Measurements from ENCODE around the gene CAPN1. TPM values are rescaled to one million over a fixed set of nuclear protein-coding genes. Genes with fewer than 3 reads are reported as not detected.
"Not testable (repeated sequence)": the region's sequence is repeated elsewhere in the genome, so short reads cannot be mapped to it uniquely, and the experiment has no call there.

The CAPN1 gene
- total RNA-seq, 1 donor from 2014 or later: 217 TPM

DNA sequence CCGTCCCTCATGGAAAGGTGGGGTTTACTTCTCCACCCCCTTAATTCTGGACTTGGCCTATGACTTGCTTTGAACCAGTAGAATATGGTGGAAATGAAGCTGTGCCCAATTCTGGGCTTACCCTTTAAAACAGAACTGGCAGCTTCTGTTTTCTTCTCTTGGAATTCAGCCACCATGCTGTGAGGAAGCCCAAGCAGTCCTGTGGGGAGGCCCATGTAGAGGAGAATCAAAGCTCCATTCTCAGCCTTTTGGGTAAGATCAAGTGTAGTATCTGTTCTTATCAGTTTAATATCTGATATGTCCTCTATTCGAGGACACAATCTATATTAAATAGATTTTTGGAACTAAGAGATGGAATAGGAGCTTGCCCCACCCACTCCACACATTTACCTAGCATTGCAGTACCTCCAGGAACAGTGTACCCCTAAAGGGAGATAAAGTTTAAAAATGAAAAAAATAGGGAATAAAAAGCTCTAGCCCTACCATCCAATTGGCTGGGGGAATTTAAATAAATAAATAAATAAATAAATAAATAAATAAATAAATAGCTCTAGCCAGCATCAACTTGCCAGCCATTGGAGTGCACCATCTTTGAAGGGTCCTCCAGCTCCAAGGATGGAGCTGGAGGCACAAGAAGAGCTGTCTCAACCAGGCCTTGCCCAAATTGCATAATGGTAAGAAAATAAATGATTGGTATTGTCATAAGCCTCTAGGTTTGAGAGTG is 34.2 kb upstream of the CAPN1 start:
- H3K9ac ChIP-seq (ENCODE audit: low read length): no peak overlapping the region
- H3K36me3 Mint-ChIP-seq (ENCODE audit: low read depth, unreplicated experiment): no peaks in the 10 kb centered on the region
- H3K9me3 Mint-ChIP-seq (ENCODE audit: unreplicated experiment): no peaks in the 10 kb centered on the region
- peaks cover 13% of the 10 kb centered on the region for H3K27me3 Mint-ChIP-seq (ENCODE audit: low read depth, unreplicated experiment)
- no peak overlapping the region for H3K4me3 Mint-ChIP-seq (ENCODE audit: unreplicated experiment)
- DNase-seq (ENCODE audit: low read depth) (no peak), FAIRE-seq (no peak)
- H3K4me1 Mint-ChIP-seq (ENCODE audit: low read depth, unreplicated experiment): peaks cover 14% of the 10 kb centered on the region
- no peak overlapping the region for H3K4me3 ChIP-seq (ENCODE audit: insufficient read depth, low read depth, low read length)
- peaks cover 13% of the 10 kb centered on the region for H3K4me1 ChIP-seq (ENCODE audit: insufficient read depth, low read length)
- H3K36me3 ChIP-seq (ENCODE audit: insufficient read depth, low read length): no peaks in the 10 kb centered on the region
- no peak overlapping the region for H3K4me2 ChIP-seq (ENCODE audit: low read length)
- H3K79me2 ChIP-seq (ENCODE audit: insufficient read depth, low read length): no peaks in the 10 kb centered on the region
- H4K20me1 ChIP-seq (ENCODE audit: insufficient read depth, low read length): no peaks in the 10 kb centered on the region
- TF ChIP-seq EZH2 (IDR thresholded peaks at IDR 0.05; ENCODE audit: insufficient read depth, low read length): no peak
- TF ChIP-seq, protein P1, sequence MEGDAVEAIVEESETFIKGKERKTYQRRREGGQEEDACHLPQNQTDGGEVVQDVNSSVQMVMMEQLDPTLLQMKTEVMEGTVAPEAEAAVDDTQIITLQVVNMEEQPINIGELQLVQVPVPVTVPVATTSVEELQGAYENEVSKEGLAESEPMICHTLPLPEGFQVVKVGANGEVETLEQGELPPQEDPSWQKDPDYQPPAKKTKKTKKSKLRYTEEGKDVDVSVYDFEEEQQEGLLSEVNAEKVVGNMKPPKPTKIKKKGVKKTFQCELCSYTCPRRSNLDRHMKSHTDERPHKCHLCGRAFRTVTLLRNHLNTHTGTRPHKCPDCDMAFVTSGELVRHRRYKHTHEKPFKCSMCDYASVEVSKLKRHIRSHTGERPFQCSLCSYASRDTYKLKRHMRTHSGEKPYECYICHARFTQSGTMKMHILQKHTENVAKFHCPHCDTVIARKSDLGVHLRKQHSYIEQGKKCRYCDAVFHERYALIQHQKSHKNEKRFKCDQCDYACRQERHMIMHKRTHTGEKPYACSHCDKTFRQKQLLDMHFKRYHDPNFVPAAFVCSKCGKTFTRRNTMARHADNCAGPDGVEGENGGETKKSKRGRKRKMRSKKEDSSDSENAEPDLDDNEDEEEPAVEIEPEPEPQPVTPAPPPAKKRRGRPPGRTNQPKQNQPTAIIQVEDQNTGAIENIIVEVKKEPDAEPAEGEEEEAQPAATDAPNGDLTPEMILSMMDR (IDR thresholded peaks at IDR 0.05; ENCODE audit: insufficient read depth, low read depth, low read length): no peak
- H3K27me3 ChIP-seq (ENCODE audit: insufficient read depth, low read length): peaks cover 2% of the 10 kb centered on the region
- no peak overlapping the region for H2AFZ ChIP-seq (ENCODE audit: low read depth, low read length)
- H3K27ac ChIP-seq (ENCODE audit: low read depth, low read length): no peak overlapping the region
- H3K9me3 ChIP-seq (ENCODE audit: insufficient read depth, low read depth, low read length): no peaks in the 10 kb centered on the region
- no peak overlapping the region for H3K27ac Mint-ChIP-seq (ENCODE audit: unreplicated experiment)

DNA sequence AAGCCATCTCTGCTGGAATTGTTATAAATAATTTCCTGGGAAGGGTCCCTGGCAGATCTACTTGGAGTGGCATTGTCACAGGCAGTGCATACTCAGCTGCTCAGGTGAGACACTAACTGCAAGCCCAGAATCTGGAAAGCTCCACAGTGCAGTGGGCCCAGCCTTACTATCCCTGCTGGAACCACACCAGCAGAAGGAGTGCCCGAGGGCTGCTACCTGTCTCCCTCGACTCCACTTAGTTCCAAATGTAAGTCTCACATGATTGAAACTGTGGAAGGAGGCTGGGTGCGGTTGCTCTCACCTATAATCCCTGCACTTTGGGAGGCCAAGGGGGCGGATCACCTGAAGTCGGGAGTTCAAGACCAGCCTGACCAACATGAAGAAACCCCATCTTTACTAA is 33.1 kb upstream of the CAPN1 start:
- H3K27ac ChIP-seq (ENCODE audit: low read depth, low read length): no peak overlapping the region
- H3K4me1 ChIP-seq (ENCODE audit: insufficient read depth, low read length): peaks cover 16% of the 10 kb centered on the region
- no peak overlapping the region for H3K4me3 ChIP-seq (ENCODE audit: insufficient read depth, low read depth, low read length)
- no peaks in the 10 kb centered on the region for H4K20me1 ChIP-seq (ENCODE audit: insufficient read depth, low read length)
- no peaks in the 10 kb centered on the region for H3K9me3 Mint-ChIP-seq (ENCODE audit: unreplicated experiment)
- no peaks in the 10 kb centered on the region for H3K36me3 Mint-ChIP-seq (ENCODE audit: low read depth, unreplicated experiment)
- no peak for TF ChIP-seq EZH2 (IDR thresholded peaks at IDR 0.05; ENCODE audit: insufficient read depth, low read length)
- TF ChIP-seq, protein P1 (IDR thresholded peaks at IDR 0.05; ENCODE audit: insufficient read depth, low read depth, low read length): no peak
- H3K9ac ChIP-seq (ENCODE audit: low read length): no peak overlapping the region
- H3K27ac Mint-ChIP-seq (ENCODE audit: unreplicated experiment): no peak overlapping the region
- DNase-seq (ENCODE audit: low read depth) (no peak), FAIRE-seq (no peak)
- no peaks in the 10 kb centered on the region for H3K36me3 ChIP-seq (ENCODE audit: insufficient read depth, low read length)
- peaks cover 2% of the 10 kb centered on the region for H3K27me3 ChIP-seq (ENCODE audit: insufficient read depth, low read length)
- H3K4me1 Mint-ChIP-seq (ENCODE audit: low read depth, unreplicated experiment): peaks cover 14% of the 10 kb centered on the region
- no peak overlapping the region for H3K4me3 Mint-ChIP-seq (ENCODE audit: unreplicated experiment)
- H3K4me2 ChIP-seq (ENCODE audit: low read length): no peak overlapping the region
- no peaks in the 10 kb centered on the region for H3K79me2 ChIP-seq (ENCODE audit: insufficient read depth, low read length)
- no peak overlapping the region for H2AFZ ChIP-seq (ENCODE audit: low read depth, low read length)
- no peaks in the 10 kb centered on the region for H3K9me3 ChIP-seq (ENCODE audit: insufficient read depth, low read depth, low read length)
- peaks cover 13% of the 10 kb centered on the region for H3K27me3 Mint-ChIP-seq (ENCODE audit: low read depth, unreplicated experiment)

DNA sequence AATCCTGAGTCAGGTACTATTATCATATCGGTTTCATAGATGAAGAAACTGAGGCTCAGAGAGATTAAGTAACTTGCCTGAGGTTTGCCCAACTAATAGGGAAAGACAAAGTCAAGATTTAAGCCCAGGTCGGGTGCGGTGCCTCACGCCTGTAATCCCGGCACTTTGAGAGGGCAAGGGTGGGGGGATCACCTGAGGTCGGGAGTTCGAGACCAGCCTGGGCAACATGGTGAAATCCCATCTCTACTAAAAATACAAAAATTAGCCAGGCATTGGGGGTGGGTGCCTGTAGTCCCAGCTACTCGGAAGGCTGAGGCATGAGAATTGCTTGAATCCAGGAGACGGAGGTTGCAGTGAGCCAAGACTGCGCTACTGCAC is 31.6 kb upstream of the CAPN1 start:
- FAIRE-seq; H2AFZ ChIP-seq (ENCODE audit: low read depth, low read length); H3K9me3 ChIP-seq (ENCODE audit: insufficient read depth, low read depth, low read length); H3K27me3 Mint-ChIP-seq (ENCODE audit: low read depth, unreplicated experiment); H3K36me3 ChIP-seq (ENCODE audit: insufficient read depth, low read length); H3K9me3 Mint-ChIP-seq (ENCODE audit: unreplicated experiment); H4K20me1 ChIP-seq (ENCODE audit: insufficient read depth, low read length); H3K27ac ChIP-seq (ENCODE audit: low read depth, low read length); H3K4me3 ChIP-seq (ENCODE audit: insufficient read depth, low read depth, low read length); DNase-seq (ENCODE audit: low read depth); H3K27me3 ChIP-seq (ENCODE audit: insufficient read depth, low read length); H3K79me2 ChIP-seq (ENCODE audit: insufficient read depth, low read length); H3K4me3 Mint-ChIP-seq (ENCODE audit: unreplicated experiment); H3K36me3 Mint-ChIP-seq (ENCODE audit: low read depth, unreplicated experiment): not testable (repeated sequence)
- H3K4me2 ChIP-seq (ENCODE audit: low read length): peak overlapping the region; percentile 79
- H3K4me1 ChIP-seq (ENCODE audit: insufficient read depth, low read length): peaks cover 16% of the 10 kb centered on the region
- peak overlapping the region; percentile 42 for H3K9ac ChIP-seq (ENCODE audit: low read length)
- Mint-ChIP-seq H3K27ac (ENCODE audit: unreplicated experiment) (peak overlapping the region; percentile 28), H3K4me1 (ENCODE audit: low read depth, unreplicated experiment) (peaks cover 14% of the 10 kb centered on the region)
